ENCODE measurements around the gene VDR.

VDR gene

DNA sequence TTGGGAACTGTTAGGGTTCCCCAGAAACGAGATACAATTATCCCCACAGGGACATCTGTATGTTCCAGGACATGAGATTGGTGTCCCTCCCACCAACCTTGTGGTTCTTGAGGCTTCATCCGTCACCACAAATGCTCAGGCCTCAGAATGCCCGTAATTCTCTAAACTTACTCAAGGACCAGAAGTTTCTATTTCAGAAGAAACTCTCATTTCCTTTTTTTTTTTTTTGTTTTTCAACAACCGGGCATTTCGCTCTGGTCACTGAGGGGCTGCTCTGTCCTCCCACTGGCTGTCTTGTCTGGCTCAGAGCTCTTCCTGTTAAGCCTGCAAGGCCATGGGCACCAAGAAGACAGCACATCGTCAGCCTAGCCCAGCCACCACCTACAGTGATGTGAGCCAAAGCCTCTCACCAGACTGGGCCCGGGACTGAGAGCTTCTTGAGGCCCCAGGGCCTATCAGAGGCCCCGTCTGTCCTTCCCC lies 36.2 kb downstream of the VDR start:
- DNase-seq (ENCODE audit: low read depth): no peak

DNA sequence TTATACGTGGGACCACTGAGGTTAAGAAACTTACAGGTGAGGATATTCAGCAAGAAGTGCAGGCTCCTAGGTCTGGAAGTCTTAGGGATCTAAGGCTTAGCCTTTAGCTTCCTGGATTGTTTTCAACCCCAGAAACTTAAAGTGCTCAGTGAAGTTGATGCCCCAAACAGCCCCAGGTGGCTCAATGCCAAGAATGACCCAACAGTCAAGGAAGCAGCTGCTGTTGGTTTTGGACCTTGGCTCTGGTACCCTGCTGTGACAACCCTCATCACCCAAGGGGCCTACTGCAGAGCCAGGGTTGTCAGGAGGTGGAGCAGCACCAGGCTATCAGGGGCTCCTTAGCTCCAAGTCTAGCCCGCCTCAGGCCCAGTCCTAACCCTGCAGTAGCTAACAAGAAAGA lies 36.8 kb downstream of the VDR start:
- no peak for DNase-seq (ENCODE audit: low read depth)

DNA sequence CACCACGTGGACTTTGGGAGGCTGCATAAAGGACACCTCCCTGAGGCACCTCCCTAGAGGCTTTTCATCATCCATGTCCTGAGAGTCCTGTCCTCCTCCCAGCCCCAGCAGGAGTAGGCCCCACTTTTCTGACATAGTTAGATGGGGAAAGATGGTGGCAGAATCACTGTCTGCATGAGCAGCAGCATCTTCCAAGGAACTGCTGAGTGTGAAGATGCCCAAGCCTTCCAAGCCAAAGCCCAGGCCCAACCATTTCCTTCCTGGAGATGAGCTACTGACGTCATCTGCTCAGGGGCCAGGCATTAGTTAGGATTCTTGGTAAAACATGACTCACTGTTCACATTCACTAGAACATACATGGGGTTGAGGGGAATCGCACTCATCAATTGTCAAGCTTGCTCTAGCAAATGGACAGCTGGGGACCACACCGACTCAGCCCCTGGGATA lies 37.3 kb downstream of the VDR start:
- no peak for DNase-seq (ENCODE audit: low read depth)

DNA sequence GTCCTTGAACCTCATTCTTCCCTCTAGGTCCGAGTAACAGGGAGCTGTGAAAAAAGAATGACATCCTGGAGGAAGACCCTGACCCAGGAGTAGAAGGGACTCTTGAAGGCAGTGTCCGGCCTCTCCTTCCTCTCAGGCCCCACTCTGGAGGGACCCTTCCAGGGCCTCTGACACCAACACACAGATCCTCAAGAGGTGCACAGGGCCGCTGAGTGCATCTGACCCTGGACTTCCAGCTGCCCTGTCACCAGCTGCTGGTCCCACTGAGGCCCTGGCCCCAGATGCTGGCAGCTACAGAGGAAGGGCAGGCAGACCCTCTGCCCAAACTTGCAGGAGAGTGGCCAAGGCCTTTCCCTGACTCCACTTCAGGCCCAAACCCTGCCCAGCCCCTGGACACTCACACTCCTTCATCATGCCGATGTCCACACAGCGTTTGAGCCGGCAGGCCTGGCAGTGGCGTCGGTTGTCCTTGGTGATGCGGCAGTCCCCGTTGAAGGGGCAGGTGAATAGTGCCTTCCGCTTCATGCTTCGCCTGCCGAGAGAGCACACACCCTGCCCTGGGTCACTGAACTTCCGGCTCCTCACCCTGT lies 40.1 kb downstream of the VDR start:
- DNase-seq (ENCODE audit: low read depth): no peak

DNA sequence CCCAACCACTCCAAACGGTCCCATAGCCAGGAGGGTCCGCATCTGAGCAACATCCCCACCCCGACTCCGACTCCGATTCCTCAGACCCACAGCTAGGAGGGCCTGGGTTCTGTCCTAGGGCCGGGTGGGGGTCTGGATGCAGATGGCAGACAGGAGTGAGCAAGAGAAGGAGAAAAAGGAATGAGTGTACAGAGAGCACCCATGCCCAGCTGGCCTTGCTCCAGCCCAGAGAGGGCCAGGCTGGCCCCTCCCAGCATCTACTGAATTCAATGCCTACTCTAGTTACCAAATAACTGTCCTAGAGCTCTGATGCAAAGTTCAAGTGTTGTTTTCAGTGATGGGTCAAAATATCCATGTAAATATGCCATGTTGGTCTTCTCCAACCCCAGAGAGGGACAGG lies 40.8 kb downstream of the VDR start:
- DNase-seq (ENCODE audit: low read depth): no peak

DNA sequence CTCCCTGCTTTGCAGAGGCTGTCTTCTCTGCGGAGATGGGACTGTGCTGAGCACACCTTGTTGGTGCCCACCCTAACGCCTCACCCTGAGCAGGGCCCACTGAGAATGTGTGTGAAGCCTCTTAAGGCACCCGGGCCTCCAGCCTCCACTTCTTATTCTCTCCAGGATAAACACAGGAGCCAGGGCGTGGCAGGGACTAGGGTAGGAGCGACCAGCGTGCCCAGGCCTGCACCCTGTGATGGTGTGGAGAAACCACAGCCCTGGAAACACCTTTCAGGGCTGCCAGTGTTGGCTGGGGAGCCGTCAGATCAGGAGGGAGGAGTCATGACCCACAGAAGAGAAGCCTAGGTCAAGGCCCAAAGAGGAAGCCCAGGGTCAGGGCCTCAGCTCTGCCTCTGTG lies 41.3 kb downstream of the VDR start:
- no peak for DNase-seq (ENCODE audit: low read depth)

DNA sequence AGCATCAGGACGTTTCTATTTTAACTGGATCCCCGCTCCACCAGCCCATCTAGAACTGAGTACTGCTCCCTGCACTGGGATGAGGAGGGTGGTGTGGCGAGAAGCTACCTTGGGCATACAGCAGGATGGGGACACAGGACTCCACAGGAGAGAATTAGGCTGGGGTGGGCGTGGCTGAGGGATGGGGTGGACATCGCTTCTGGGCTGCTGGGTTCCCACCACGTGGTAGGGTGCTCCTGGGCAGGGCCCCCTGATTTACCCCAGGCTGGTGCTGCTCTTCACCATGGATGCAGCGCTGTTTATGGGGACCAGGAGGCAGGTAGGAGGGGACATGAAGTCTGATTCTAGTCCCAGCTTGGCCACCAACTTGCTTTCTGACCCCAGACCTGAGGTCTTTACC lies 41.9 kb downstream of the VDR start:
- DNase-seq (ENCODE audit: low read depth): no peak

DNA sequence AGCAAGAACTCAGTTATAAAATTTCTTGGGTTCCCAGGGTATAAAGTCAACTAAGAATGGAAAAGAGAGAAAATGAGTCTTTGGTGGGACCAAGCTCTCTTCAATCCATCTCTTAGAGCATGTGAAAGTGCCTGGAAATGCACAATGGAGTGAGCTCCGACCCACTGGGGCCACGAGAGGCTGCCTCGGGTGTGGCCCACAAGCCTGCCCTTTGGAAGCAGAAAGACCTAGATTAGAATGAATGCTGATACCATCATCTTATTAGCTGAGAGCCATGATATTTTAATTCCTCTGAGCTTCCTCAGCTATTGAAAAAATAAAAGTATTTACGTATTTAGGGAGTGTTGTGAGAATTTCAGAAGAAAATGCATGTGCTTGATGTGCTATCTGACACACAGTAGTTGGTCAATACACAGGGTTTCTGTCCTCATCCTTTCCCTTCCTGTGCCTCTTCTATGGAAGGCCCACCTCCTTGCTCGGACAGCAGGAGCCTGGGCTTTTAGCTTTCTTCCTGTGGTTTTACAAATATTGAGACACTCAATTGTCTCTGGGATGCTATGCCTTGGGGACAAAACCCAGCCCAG lies 42.5 kb downstream of the VDR start:
- DNase-seq (ENCODE audit: low read depth): no peak

DNA sequence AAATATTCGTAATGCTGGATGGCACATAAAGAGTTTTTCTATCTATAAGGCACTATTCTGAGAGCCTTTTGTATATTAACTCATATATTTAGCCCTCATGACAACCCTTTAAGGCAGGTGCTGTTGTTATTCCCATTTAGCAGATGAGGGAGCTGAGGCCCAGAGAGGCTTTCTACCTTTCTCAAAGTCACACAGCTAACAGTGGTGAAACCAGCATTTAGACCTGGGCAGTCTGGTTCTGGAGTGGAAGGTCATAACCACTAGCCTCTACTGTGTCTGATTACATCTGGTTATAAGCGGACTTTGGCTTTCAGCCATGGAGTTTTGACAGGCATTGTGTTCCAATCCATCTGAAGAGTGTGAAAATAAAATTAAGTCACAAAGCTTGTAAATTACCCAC lies 43.9 kb downstream of the VDR start:
- DNase-seq (ENCODE audit: low read depth): no peak

DNA sequence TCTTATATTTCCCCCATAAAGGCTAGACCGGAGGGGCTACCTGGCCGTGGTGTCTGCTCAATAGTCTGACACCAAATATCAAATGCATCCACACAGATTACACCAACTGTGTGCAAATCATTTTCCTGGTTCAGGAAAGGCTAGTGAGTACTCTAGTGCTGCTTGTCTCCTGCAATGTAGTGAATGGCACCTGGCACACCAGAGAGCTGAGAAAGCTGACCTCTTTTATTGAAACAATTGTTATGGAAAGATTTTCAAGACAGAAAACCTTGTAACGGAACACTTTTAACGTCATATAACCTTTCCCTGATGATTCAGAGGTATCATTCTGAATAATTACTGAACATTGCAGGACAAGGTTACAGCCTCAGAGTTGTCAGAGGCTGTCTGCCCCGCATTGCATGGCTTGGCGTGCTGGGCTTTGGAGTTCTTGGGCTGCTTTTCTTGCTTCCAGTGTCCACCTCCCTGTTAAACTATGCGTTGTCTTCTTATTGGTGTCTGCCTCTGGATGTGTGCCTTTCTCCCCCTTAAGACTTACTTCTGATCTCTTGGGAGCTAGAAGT lies 44.4 kb downstream of the VDR start:
- no peak for DNase-seq (ENCODE audit: low read depth)

DNA sequence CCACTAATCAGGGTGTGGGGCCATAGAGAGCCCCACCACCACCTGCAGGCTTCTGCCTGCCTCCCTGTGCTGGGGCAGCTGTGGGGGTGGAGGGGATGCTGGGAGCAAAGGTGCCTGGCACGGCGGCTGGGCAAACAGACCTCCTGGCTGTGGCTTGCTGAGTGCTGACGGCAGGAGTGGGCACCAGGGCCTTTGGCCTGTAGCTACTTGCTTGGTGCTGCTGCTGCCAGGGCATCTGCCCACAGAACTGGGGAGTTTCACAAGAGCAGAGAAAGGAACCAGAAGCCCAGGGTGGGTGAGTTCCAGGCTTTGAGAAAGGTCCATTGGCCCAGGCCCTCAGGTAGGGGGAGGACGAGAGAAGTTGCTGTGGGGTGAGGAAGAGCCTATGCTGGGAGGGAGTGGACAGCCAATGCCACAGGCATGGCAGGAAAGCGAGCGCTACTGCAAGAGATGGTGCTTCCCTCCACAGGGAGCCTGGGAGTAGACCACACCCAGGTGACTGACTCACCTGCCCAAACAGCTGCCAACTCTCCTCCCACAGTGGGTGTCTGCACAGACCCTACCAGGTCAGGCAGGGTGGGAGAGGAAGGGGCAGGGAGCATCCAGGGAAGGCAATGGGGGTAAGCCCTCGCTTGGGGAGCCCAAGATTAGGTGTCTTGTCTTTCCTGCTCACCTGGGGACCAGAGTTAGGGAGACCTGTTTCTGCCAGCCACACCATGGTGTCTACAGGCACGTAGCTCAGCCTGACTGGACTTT lies 46.1 kb downstream of the VDR start:
- no peak for DNase-seq (ENCODE audit: low read depth)

DNA sequence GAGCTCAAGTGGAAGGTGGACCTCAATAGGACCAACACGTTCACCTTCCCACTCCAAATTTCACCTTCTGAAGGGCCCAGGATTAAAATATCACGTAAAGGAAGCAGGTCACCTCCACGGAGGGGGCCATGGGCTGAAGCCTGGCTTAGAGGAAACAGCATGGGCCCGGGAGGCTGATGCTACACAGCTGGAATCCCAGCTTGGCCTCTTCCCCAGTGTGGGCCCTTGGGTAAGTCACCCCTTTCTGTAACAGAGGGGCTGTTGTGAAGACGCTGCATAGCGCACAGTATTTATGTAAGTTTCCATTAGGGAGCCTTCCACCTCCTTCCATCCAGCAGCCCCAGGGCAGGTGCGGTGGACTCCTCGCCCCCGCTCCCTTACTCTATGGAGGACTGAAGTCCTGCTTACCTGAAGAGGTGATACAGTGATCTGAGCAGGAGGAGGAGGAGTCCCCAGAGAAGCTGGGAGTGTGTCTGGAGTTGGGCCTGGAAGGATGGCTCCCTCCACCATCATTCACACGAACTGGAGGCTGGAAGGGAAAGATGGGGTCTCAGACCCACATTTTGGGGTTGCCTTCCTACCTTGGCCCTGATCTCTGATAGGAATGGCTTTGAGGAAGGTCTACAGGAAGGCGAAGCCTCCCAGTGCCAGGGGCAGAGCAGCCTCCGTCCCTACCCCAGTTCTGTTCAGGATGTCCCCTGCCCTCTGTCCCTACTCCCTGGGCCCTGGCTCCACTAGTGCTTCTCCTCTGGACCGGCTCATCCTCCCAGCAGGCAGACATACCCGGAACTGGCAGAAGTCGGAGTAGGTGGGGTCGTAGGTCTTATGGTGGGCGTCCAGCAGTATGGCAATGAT lies 47.8 kb downstream of the VDR start:
- DNase-seq (ENCODE audit: low read depth): no peak

DNA sequence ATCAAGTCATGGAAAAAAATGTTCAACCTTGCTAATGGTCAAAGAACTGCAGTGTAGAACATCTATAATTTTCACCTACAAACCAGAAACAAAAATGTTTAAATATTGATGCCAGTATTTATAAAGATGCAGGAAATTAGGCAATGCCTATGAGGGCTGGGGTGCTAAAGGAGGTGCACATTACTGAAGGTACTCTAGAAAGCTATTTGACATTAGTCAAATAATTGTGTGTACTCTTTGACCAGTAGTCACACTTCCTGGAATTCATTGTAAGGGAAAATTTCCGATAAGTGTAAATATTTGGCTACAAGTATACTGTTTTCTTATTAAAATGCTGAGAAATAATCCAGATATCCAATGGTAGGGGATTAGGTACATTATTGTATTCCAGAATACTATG lies 48.7 kb downstream of the VDR start:
- no peak for DNase-seq (ENCODE audit: low read depth)

DNA sequence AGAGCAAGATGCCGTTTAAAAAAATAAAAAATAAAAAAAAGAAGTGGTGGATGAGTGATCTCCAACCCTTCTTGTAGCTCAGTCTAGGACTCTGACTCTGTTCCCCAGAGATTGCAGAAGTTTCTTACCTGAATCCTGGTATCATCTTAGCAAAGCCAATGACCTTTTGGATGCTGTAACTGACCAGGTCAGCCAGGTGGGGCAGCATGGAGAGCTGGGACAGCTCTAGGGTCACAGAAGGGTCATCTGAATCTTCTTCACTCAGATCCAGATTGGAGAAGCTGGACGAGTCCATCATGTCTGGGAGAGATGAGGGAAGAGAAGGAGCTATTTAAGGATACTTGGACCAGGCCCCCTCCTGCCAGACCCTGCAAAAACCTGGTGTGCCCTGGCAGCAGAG lies 49.3 kb downstream of the VDR start:
- DNase-seq (ENCODE audit: low read depth): no peak

DNA sequence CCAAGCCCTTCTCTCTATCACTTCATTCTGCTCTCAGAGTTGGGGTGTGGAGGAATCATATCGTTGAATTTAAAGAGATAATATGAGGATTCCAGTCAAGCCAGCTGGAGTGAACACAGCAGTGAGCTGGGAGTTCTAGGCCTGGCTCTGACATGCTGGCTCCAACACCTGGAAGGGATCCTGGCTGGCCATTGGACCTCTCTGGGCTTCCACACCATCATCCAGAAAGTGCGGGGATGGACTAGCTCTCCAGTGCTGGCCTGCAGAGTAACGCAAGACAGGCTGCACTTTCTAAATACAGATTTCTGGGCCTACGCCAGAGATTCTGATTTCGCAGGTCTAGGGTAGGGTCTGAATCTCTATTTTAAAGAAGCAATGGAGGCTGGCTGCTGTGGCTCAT lies 50.3 kb downstream of the VDR start:
- no peak for DNase-seq (ENCODE audit: low read depth)

DNA sequence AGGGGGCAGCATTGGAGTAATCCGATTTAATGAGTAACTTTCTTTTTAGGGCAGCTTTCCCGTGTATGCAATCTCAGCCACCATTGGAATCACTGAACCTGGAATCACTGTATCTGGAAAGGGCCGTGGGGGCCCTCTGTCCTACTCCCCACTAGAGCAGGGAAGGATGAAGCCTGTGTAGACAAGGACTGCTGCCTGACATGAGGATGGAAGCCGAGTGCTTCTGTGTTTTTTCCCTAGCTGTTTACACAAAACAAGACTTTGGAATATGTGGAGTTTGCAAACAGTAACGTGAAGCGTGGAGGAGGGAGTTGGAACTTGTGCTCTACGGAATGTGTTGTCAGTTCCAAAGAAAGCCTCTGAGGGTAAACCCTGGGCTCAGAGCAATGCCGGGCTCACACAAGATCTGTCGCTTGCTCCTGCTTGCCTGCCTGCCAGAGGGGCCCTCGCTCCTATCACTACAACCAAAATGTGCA lies 52.7 kb downstream of the VDR start:
- no peak for DNase-seq (ENCODE audit: low read depth)

DNA sequence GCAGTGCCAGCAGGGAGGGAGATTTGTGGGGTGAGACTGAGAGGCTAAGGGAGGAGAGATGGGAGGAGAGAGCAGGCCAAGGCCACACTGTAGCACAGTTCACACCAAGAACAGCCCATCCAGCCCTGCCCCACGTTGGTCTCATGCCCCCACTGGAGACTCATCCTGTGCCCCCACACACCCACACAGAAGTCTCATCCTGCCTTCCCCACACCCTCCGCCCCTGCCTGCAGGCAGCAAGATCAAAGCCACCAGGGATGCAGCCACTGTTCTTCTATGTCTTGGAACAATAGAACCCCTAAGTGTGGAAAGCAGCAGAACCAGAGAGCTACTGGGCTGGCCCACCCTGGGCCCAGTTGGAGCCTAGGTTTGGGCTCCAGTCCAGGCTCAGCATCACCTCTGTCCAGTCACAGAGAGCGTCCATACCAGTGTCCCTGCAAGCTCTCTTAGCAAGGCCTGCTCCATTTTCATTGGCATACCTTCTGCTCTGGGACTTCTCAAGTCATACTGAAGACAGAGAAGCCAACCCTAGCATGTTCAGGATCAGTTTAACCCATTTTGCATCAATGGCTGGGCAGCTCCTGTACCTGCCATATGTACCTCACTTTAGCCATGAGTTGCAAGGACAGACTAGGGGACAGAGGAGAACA lies 53.4 kb downstream of the VDR start:
- no peak for DNase-seq (ENCODE audit: low read depth)

DNA sequence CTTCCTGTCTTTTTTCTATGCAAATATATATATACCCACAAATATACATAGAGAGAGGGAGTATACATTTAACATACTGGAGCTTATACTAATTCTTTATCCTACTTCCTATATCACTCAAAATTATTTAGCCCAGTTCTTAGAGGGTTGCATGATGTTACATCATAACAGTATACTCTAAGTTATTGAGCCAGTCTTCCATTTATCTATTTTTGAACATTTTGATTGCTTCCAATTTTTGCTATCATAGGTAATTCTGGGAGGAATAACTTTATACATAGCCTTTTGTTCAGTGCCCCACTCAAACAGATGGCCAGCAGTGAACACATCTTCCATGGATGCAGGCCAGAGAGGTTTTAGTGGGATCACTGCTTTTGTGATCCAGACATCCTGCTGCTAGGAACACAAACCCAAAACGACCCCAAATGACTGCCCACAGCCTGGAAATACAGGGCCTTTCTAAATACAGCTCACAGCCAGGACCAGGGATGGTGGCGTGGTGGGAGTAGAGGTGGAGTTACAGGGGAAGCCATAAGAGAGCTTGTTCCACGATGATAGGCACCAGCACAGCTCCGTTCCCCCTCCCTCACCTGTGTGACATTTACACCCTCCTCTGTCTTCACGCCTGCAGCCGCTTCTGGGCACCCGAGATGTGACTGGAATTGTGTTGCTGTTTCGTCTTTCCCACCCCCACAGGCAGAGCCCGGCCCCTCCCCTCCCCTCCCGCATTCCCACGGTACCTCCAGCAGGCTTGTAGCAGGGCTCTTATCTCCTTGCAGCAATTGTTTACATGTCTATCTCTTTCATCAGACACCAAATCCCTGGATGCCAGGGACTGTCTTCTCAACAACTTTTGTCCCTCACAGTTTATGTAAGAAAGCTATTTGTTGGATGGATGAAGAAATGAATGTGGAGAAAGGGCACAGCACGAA lies 54.4 kb downstream of the VDR start:
- DNase-seq (ENCODE audit: low read depth): no peak

DNA sequence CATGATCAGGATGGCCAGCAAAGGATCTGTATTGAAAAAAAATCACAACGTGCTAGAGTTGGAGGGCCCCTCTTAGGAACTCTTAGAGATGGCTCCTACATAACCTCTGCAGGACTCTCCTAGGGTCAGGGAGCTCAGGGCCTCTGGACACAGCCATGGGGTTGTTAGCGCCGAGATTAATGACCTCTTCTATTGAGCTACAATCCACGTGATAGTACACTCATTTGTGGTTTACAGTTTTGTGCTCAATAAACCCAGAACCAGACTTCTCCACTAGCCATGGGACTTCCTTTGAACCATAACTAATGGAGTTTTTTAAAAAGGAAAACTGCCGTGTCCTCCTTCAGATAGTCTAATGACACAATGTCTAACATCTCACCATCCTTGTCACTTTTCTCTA lies 55.5 kb downstream of the VDR start:
- no peak for DNase-seq (ENCODE audit: low read depth)

DNA sequence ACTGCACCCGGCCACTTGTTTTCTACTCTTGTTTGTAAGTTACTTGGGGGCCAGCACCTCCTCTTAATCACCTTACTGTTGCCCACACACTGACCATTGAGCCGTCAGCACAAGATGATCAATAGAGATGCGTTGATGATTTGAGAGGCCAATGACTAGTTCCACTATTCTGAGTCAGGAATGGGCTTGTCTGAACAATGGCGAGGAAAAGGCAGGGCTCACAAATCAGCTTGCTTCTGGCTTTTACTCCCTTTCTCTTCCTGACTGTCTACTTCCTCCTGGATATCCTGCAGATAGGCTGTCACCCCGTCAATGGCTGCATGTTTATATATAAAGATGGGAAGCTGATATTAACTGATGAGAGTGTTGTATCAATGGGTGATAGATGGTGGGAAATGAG lies 55.9 kb downstream of the VDR start:
- DNase-seq (ENCODE audit: low read depth): no peak

All from activated T-cell treated with anti-CD3 and anti-CD28 coated beads for 24 hours (primary cell).